Stimulated activated CD4-positive, alpha-beta T cell treated with anti-CD3 and anti-CD28 coated beads, TNF-alpha, amount 100 ng/mL, for 1 hour (primary cell): Measurements from ENCODE around the gene PLXNA1.

Source experiments
- DNase-seq, 3 donors: peaks; one replicate each; pipeline ENCODE4 v3.0.0-alpha.2; 2020; ENCODE audit warnings: low read depth in 3 of 3, low spot score in 1 of 3

PLXNA1 gene

DNA sequence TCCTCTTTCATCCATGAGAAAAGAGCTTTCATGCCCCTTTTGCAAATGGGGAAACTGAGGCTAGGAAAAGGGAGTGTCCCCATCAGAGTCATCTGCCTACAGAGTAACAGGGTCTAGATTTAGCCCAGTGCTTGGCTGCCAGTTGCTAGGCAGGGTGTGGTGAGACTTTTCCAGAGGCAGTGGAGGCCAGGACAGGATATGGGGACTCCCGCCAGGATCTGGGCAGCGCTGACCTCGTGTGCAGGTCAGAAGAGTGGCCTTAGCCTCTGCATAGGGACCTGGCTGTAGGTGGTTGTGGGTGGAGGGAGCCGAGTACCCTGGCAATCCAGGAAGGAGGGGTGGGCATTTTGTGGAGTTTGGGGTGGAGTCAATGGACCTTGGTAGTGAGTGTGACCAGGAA lies 4.2 kb downstream of the PLXNA1 start:
- no peak for DNase-seq

DNA sequence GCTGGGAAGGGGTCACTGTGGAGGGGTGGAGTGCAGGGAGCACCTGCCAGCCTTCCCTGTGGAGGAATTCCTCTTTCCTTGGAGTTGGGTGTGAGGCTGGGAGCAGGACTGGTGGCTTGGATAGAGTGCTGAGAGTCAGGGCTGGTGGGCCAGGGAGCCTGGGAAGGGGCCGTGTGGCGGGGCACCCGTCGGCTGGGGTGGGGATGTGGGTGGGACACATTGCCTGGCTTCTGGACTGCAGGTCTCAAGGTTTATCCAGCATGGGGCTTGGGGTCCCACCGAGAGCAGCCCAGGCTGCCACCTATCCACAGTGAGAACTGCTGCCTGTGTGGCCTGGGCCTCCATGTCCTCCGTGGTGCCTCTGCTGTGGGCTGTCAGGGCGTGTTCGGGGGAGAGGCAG lies 4.7 kb downstream of the PLXNA1 start:
- DNase-seq, result no peak

DNA sequence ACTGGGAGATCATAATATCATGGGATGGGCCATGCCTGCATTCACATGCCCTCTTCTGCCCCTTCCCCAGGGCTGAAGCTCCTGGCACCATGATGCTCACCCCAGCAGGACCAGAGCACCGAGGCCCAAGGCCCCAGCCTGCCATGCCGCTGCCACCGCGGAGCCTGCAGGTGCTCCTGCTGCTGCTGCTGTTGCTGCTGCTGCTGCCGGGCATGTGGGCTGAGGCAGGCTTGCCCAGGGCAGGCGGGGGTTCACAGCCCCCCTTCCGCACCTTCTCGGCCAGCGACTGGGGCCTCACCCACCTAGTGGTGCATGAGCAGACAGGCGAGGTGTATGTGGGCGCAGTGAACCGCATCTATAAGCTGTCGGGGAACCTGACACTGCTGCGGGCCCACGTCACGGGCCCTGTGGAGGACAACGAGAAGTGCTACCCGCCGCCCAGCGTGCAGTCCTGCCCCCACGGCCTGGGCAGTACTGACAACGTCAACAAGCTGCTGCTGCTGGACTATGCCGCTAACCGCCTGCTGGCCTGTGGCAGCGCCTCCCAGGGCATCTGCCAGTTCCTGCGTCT lies 5.6 kb downstream of the PLXNA1 start:
- no peak for DNase-seq

DNA sequence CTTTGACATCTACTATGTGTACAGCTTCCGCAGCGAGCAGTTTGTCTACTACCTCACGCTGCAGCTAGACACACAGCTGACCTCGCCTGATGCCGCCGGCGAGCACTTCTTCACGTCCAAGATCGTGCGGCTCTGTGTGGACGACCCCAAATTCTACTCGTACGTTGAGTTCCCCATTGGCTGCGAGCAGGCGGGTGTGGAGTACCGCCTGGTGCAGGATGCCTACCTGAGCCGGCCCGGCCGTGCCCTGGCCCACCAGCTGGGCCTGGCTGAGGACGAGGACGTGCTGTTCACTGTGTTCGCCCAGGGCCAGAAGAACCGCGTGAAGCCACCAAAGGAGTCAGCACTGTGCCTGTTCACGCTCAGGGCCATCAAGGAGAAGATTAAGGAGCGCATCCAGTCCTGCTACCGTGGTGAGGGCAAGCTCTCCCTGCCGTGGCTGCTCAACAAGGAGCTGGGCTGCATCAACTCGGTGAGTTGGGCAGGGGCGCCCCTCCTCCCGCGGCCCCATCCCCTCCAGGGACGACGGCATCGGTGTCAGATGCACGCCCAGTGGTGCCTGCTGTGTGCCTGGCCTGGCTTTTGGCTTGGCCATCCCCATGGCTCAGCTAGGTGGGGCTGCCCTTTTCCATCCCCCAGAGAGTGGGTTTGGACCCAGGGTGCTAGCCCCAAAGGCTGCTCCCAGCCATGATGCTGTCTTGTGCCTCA lies 6.6 kb downstream of the PLXNA1 start:
- DNase-seq, result no peak

DNA sequence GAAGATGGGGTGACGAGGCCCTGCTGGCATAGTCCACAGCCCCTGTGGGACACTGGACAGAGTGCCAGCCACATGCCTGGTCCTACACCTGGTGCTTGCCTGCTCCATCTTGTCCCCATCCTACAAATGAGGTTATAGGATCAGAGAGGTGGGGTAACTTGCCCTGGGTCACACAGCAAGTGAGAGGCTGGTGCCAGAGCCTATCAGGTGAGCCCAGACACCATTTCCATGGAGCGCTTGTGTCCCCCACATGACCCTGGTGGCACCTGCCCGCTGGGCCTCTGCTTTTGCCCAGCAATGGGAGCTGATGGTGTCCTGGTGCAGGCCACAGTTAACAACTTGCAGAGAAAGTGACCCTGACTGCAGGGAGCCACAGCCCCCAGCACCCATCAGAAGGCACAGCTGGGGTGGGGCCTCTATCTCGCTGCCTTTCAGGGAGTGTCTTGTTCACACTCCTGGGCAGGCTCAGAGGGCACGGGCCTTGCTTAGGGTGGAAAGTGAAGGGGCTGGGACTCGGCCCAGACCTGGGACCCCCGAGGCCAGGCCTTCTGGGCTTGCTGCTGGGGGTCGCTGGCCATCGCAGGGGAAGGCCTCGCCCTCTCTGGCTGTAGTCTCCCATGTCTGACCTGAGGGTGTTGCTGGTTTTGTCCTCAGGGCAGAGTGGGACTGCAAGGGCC lies 7.2 kb downstream of the PLXNA1 start:
- no peak for DNase-seq

DNA sequence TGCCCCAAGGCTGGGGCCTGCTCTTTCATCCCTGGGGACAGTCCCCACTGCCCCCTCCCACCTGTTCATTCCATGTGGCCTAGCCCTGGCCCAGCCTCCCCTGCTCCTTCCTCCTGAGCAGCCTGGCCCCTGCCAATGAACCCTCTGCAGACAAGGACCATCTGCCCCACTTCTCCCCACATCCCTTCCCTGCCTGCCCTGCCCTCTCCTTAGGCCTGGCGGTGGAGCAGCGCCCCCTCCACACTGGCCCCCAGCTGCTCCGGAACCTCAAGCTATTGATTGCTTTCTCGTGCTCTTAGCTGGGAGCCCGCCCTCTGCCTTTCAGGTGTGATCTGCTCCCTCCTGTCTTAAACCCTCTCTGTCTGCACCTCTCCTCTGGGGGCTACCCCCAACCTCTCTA lies 8.0 kb downstream of the PLXNA1 start:
- no peak for DNase-seq

DNA sequence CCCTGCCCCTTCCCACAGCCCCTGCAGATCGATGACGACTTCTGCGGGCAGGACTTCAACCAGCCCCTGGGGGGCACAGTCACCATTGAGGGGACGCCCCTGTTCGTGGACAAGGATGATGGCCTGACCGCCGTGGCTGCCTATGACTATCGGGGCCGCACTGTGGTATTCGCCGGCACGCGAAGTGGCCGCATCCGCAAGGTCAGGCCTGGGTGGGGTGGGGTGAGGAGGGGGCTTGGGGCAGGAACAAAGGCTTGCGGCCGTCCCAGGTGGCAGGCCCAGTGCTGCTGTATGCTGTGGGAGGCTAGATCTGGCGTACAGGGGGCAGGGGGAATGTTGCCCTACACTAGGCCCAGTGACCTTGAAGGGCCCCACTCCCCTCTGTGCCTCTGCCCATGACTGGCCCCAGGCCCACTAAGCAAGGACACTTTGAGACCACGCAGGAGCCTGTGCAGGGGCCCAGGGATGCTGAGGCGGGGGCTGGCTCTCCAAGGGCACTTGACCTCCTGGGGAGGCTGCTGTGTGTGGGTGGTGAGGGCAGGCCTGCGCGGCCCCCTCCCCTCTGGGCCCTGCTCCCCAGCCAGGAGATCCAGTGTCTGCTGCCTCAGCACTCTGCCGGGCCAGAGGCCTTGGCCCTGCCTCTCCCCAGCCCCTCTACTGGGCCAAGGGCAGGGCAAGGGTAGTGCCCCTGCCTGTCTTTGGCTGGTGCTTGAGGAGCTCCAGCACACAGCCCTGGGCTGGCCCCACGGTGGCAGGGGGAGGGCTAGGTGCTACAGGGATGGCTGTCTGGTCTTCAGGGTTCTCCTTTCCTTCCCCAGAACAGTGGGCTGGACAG lies 8.7 kb downstream of the PLXNA1 start:
- DNase-seq, result no peak

DNA sequence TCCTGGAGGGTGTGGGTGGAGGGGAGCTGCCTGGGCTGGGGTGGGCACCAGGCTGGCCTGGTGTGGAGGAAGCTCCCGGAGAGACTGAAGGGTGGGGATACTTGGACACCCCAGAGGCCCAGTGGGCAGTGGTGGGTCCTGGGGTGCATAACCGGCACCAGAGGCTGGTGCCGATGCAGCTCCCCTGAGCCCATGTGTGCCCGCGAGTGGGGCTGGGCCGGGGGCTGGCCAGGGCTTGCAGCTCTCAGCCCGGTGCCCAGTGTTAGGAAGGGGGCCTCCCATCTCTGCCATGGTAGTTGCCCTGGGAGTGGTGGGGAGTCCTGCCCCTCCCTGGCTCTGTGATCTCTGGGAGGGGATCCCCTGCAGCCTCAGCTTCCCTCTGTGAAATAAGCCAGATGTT lies 9.3 kb downstream of the PLXNA1 start:
- DNase-seq, result no peak

DNA sequence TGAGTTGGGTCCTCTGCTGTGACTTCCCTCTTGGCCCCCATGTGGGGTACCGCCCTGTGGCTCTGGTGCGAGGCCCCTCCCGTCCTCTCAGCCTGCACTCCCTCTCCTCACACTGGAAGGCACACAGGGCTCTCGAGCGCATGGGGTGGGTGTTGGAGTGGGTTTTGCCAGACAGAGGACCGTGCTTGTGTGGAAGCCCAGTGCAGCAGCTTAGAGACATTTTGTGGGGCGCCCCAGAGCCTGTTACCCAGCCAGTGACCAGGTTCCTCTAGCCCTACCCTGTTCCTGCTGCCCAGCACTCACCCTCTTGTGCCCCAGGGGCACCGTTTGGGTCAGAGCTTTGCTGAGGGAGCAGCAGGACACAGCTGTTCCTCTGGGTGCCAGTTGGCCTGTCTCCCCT lies 9.9 kb downstream of the PLXNA1 start:
- no peak for DNase-seq

DNA sequence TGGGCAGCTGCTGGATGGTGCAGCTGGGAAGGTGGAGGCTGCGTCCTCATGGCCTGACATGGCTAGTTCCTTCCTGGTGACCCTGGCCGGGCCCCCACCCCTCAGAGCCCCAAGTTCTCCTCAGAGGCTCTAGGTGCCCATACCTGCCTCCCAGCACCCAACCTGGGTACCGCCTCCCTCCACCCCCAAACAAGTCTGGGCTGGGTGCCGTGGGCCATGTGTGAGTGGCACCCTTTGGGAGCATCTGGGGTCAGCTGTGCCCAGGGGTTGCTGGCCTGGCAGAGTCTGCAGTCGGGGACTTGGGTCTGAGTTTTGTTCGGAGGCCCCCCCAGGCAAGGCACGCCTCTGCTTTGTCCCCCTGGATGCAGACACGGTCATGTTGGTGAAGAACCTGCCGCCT lies 10.5 kb downstream of the PLXNA1 start:
- DNase-seq, result no peak

DNA sequence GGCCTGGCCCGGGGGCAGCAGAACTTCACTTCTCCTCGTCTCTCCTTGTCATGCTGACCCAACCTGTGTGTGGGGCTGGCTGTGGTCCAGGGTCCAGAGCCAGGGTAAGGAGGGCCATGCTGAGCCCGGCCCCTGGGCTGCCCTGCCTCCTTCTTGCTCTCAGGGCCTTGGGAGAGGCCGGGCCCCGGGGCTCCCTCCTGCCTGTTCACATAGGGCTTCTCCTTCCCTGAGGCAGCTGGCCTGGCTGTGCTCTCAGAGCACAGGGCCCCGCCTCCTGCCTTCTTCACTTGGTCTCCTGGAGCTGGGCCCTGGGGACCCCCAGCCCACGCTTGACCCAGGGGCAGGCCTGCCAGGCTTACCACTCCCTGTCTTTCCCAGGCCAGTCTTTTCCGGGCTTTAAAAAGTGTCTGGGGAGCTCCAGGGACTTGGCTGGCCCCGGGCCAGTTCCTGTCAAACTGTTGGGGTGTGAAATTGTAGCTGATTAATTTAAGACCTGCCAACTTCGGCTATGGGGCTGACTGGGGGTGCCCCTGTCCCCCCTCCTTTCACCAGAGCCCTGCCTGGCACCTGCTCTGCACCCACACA lies 11.8 kb downstream of the PLXNA1 start:
- no peak for DNase-seq

DNA sequence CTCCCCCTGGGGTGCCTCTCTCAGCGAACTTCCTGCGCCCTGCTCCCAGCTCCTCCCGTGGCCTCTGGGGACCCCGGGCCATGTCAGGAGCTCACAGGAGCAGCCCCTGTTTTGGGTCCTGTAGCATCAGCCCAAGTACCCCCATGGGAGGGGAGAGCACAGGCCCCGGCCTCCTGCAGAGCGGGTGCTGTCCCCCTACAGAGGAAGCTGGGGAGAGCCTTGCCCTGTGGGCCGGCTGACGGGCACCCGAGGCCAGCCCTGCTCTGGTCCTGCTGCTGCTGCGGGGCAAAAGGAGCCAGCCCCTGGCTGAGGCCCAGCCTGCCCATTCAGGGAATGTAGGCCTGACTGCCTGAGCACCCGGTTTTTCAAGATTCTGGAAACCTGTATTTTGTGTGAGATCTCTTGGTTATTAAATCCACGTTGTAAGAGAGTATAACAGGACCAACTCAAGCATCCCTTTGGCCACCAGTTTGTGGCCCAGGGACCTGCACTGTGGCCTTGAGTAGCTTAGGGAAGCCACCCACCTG lies 12.4 kb downstream of the PLXNA1 start:
- no peak for DNase-seq

DNA sequence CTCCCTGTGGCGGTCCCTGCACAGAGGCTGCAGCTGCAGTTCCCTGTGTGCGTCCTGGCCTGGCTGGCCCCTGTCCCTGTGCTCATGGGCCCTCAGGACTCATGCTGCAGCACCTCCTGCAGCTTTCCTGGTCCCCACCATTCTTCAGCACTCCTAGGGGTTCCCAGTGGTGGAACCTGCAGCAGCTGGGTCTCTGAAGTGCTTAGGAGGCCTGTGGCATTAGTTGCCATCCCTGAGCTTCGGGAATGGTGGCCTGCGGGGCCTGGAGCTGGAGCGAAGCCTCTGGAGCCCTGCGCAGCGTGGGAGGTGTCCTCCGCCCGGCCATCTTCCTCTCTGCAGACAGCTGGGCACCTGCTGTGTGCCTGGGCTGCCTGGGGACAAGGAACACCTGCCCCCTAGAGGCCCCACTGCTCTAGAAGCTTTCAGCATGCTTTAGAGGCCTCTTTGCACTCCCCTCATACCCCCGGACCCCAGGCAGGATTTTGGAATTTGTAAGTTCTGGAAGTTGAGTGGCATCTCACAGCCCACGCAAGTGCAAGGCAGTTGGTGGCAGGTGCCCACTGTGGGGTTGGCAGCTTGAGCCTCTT lies 13.1 kb downstream of the PLXNA1 start:
- no peak for DNase-seq

DNA sequence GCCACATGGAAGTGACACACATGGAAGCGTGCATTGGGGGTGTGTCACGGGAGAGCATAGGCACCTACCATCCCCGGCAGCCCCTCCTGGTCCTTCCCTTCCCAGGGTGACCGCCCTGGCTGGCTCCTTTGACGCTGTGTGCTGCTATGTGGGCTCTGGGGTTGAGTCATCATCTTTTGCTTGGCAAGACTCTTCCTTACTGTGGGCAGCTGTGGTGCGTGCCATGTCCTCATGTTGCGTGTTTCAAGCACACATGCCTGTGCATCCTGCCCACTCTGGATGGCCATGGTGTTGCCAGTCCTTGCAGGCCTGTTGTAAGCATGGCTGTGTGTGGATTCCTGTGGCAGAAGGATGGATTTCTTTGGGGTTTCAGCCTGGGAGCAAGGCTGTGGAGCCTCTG lies 14.0 kb downstream of the PLXNA1 start:
- DNase-seq, result no peak

DNA sequence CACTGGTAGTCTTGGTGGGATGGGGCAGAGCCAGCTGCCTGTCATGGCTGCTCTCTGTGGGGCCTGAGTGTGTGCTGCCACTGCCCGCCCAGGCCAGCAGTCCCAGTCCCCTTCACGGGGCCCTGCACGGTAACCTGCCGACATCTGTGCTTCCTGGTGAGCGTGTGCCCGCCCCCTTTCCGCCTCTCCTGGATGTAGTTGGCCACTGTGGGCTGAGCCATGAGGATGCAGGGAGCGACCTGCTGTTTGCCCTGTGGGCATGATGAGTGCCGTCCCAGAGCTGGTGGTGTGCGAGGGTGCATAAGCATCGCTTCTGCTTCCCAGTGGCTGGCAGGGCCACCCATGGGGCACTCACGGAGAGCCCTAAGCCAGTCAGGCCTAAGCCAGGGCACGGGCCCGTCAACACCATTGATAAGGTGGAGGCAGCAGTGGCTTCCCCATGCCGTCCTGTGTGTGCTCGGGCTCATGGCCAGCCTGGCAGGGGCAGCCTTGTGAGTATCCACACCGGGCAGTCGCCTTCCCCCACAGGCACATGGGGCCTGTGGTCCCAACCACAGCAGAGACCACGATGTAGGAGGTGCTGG lies 14.6 kb downstream of the PLXNA1 start:
- no peak for DNase-seq

DNA sequence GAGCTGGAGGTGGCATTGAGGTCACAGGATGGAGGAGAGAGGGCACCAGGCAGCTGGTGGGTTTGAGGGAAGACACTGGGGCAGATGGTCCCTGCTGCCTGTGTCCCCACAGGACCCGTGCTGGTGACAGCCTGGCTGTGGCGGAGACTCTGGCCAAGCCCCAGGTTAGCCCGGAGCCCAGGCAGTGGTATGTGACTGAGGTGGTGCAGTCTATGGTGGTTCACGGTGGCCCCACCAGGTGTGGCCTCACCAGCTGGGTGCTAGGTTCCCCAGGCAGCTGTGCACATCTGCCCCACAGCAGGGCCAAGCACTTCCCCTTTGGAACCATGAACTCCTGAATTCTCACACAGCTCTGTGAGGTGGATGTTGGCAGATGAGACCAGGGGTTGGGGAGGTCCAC lies 15.4 kb downstream of the PLXNA1 start:
- no peak for DNase-seq

DNA sequence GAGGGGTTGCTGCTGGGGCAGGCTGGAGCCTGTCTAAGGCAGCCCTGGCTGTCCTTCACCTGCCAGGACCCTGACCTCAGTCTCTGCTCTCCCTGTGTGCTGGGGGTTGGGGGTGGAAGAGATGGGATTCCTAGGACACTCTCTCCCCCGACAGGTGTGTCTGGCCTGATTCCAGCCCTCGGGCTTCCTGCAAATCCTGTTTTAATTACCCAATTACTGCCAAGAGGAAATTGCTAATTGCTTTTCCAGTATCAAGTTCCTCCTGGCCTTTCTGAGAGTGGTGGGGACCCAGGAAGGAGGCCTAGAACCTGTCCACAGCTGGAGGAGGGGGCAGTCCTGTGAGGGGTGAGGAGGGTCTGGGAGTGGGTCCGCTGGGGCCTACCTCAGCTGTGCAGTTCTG lies 15.8 kb downstream of the PLXNA1 start:
- no peak for DNase-seq

DNA sequence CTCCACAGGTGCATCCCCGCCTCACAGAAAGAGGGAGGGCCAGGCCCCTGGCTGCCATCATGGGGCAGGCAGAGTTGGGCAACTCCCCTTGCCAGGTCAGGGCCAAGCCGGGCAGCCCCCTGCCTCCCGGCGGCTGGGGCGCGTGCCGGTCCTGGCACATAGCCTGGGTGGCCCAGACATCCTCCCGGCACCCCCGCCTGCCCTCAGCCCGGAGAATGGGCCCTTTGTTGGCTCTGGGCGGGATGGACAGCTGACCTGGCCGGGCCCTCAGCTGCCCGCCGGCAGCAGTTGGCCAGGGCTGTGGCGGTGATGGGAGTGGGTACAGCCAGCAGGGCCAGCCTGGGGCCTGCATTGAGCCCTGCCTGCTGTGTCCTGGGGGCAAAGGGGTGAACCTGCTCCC lies 16.5 kb downstream of the PLXNA1 start:
- DNase-seq, result no peak

DNA sequence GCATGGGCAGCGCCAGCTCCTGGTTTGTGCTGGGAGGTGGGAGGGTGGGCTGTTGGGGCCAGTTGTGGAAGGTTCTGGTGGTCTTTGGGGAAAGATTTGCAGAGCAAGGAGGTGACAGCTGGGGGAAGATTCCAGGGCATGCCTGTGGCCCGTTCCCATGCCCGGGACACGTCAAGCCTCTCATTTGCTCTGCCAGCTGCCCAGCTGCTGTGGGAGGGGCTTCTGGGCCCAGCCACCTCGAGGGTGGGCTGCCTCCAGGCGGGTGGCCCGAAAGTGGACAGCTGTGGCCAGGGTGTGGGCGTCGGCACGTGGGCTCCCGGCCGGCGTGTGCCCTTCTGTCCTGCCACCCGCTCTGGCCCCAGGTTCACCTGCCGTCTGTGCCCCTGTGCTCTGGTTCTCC lies 17.2 kb downstream of the PLXNA1 start:
- no peak for DNase-seq

DNA sequence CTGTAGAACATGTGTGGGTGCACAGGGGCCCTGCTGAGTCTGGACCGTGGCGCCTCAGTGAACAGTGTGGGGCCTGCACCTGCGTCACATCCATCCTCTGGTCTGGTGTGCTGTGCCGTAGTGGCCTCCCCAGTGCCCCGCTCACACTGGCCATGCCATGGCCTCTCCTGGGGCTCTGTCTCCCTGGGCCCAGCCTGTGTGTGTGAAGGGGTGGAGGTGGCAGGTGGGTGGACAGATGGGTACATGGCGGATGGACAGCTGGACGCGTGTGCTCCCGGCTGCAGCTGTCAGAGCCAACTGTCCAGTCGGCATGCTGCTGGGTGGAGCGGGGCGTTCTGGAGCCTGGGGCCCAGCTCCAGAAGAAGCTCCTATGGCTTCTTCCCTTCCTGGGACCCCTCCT lies 17.8 kb downstream of the PLXNA1 start:
- no peak for DNase-seq
